Suprapubic skin (tissue), 4 donors: ENCODE measurements around the gene MFAP3. TPM values are rescaled to one million over a fixed set of nuclear protein-coding genes. Genes with fewer than 3 reads are reported as not detected.

Experiments used
- DNase-seq, 2 donors: peaks; one replicate each; pipeline ENCODE4 v3.0.0-alpha.2; 2019; ENCODE audit warnings: low spot score in 2 of 2
- H3K27ac ChIP-seq: fragments of 200-600 bp; sonication (generic); one replicate; pipeline ENCODE4 v1.5.1; 2019
- H3K27me3 ChIP-seq: fragments of 200-600 bp; sonication (generic); one replicate; pipeline ENCODE4 v1.5.1; 2019
- H3K36me3 ChIP-seq: fragments of 200-600 bp; sonication (generic); one replicate; pipeline ENCODE4 v1.5.1; 2019
- H3K4me1 ChIP-seq: fragments of 200-600 bp; sonication (generic); one replicate; pipeline ENCODE4 v1.5.1; 2019
- H3K4me3 ChIP-seq: fragments of 200-600 bp; sonication (generic); one replicate; pipeline ENCODE4 v1.5.1; 2019; ENCODE audit warnings: mild to moderate bottlenecking
- H3K9me3 ChIP-seq: fragments of 200-600 bp; sonication (generic); one replicate; pipeline ENCODE4 v1.5.1; 2019
- EP300 ChIP-seq: sonication (generic); formaldehyde crosslinking; IDR thresholded peaks from one replicate; pipeline ENCODE4 v1.6.1; 2017; ENCODE audit warnings: antibody characterized with exemption
- POLR2A ChIP-seq, 2 donors: fragments of 450-650 bp; IDR thresholded peaks; one replicate each; pipeline ENCODE4 v1.6.1; 2017; ENCODE audit warnings: antibody characterized with exemption in 2 of 2, mild to moderate bottlenecking in 2 of 2, moderate library complexity in 2 of 2
- POLR2AphosphoS5 ChIP-seq, 3 donors: sonication (generic); formaldehyde crosslinking; IDR thresholded peaks; one replicate each; pipeline ENCODE4 v1.6.1; 2017; ENCODE audit warnings: antibody characterized with exemption in 3 of 3
- WGBS: methylation state at CpG from one replicate; pipeline ENCODE4 v1.1.5; 2018; 5-methylcytosine and 5-hydroxymethylcytosine counted together
- total RNA-seq, 4 donors: library from RNA; depleted of rRNA; stranded (reverse); fragments of >200 nt; gene quantifications; one replicate each; pipeline ENCODE4 v1.1.0, GENCODE V29; 2016
- TF ChIP-seq, protein P1 (sequence below), 2 donors: fragments of 200-600 bp in 1 of 2; fragments of 450-650 bp in 1 of 2; sonication (generic) in 1 of 2; IDR thresholded peaks; one replicate each; pipeline ENCODE4 v1.5.1; 2016 to 2019; ENCODE audit warnings: antibody characterized with exemption in 2 of 2, mild to moderate bottlenecking in 1 of 2, moderate library complexity in 1 of 2

The MFAP3 gene
- total RNA-seq, 4 donors from 2014 or later = 32.9 to 48.4 (median 39.9) TPM

DNA sequence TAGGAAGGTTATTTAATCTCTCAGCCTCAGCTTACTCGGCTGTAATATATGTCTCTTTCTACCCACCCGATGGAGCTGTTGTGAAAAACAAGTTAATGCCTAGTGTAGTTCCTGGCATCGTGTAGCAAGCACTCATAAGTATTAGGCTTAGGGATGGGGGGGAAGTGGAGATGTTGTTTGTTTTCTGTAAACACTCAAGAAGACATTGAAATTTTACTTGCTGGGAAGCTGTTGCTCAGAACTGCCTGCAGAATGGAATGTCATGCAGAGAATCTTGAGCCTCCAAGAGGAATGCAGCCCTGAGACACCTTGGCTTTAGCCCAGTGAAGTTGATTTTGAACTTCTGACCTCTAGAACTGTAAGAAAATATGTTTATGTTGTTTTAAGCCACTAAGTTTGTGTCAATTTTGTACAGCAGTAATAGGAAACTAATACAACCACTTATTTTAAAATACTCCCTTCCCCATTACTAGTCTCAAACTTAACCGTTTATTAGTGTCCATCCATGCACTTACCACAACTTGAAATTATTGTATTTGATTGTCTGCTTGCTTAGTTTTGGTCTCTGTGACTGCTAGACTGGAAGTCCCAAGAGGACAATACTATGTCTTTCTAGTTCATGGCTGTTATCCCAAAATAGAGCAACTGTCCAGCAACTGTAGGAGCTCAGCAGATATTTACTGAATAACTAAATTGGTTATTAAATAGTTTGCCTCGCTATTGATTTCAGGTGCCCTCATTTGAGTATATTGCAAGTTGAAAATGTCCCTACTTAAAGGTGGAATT lies 53.8 kb downstream of the MFAP3 start:
- Histone ChIP-seq H3K4me1 (peaks cover 5% of the 10 kb centered on the region), H3K9me3 (no peaks in the 10 kb centered on the region), H3K27me3 (no peaks in the 10 kb centered on the region), H3K27ac (no peak overlapping the region), H3K36me3 (no peaks in the 10 kb centered on the region), H3K4me3 (no peak overlapping the region)
- TF ChIP-seq POLR2AphosphoS5 (IDR thresholded peaks at IDR 0.05) (no peak), EP300 (no peak), POLR2A (IDR thresholded peaks at IDR 0.05) (no peak)
- TF ChIP-seq, protein P1, sequence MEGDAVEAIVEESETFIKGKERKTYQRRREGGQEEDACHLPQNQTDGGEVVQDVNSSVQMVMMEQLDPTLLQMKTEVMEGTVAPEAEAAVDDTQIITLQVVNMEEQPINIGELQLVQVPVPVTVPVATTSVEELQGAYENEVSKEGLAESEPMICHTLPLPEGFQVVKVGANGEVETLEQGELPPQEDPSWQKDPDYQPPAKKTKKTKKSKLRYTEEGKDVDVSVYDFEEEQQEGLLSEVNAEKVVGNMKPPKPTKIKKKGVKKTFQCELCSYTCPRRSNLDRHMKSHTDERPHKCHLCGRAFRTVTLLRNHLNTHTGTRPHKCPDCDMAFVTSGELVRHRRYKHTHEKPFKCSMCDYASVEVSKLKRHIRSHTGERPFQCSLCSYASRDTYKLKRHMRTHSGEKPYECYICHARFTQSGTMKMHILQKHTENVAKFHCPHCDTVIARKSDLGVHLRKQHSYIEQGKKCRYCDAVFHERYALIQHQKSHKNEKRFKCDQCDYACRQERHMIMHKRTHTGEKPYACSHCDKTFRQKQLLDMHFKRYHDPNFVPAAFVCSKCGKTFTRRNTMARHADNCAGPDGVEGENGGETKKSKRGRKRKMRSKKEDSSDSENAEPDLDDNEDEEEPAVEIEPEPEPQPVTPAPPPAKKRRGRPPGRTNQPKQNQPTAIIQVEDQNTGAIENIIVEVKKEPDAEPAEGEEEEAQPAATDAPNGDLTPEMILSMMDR (IDR thresholded peaks at IDR 0.05) = no peak
- DNase-seq = no peak
- 61% methylated on average over 5 of the region's 5 CpGs for WGBS

DNA sequence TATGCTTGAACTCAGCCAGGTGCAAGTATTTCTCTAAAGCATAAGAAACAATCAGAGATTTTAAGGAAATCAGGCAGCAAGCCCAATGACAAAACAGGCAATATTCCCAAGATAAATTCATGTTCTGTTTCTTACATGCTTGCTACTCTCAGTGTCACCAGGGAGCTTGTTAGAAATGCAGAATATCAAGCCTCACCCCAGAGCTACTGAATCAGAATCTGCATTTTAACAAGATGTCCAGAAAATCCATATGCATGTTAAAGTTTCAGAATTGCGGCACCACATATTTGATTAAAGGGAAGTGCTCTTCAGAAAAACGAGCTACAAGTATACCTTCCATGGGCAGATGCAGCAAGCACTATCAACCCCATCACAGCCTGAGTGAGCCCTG lies 54.4 kb downstream of the MFAP3 start:
- H3K4me3 ChIP-seq = no peak overlapping the region
- no peaks in the 10 kb centered on the region for H3K36me3 ChIP-seq
- no peak for DNase-seq
- WGBS = 68% methylated on average over 2 of the region's 2 CpGs
- H3K27ac ChIP-seq = no peak overlapping the region
- TF ChIP-seq POLR2AphosphoS5 (IDR thresholded peaks at IDR 0.05) (no peak), POLR2A (IDR thresholded peaks at IDR 0.05) (no peak), EP300 (no peak)
- TF ChIP-seq, protein P1 (IDR thresholded peaks at IDR 0.05) = no peak
- H3K9me3 ChIP-seq = no peaks in the 10 kb centered on the region
- peaks cover 5% of the 10 kb centered on the region for H3K4me1 ChIP-seq
- H3K27me3 ChIP-seq = no peaks in the 10 kb centered on the region

DNA sequence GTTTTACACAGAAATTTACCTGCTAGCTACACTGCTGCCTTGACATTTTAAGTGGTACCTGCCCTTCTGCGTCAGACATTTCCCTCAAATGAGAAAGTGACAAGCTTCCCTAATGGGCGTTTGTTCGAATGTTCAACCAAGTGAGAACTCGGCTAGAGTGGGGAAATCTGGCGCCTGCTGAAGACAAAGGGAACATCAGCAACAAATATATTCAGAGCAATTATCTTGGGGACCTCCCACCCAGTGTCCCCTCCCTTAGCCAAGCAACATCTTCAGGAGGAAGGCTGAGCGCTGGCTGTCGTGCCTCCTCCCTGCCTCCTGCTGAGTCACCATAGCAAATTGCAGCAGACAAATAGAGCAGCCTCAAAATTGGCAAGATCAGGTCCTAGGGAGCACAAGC lies 57.1 kb downstream of the MFAP3 start:
- 67% methylated on average over 7 of the region's 7 CpGs for WGBS
- TF ChIP-seq, protein P1 (IDR thresholded peaks at IDR 0.05) = no peak
- TF ChIP-seq POLR2A (IDR thresholded peaks at IDR 0.05) (no peak), POLR2AphosphoS5 (IDR thresholded peaks at IDR 0.05) (no peak), EP300 (no peak)
- no peak for DNase-seq
- no peaks in the 10 kb centered on the region for H3K9me3 ChIP-seq
- H3K27ac ChIP-seq = no peak overlapping the region
- H3K27me3 ChIP-seq = no peaks in the 10 kb centered on the region
- H3K36me3 ChIP-seq = no peaks in the 10 kb centered on the region
- H3K4me3 ChIP-seq = no peak overlapping the region
- peaks cover 5% of the 10 kb centered on the region for H3K4me1 ChIP-seq

DNA sequence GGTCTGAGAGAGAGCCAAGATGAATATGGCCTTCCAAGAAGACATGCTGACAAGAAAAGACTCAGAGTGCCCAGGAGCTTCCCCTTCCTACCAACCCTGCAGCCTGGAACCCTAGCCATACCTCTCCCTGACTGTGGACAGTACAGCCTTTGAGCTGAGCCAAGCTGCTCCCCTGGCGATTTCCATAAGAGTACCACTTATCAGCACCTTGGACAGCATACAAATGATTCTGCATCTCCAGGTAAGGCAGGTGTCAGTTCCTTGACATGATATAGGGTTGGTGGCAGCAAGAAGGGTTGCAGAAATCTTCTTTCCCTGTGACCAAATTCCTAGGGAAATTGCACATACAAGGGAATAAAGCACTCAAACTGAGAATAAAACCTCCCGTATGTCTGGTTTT lies 58.3 kb downstream of the MFAP3 start:
- no peak overlapping the region for H3K27ac ChIP-seq
- no peak for DNase-seq
- peaks cover 5% of the 10 kb centered on the region for H3K4me1 ChIP-seq
- H3K9me3 ChIP-seq = no peaks in the 10 kb centered on the region
- H3K4me3 ChIP-seq = no peak overlapping the region
- WGBS = 64% methylated on average over 2 of the region's 2 CpGs
- H3K36me3 ChIP-seq = no peaks in the 10 kb centered on the region
- TF ChIP-seq, protein P1 (IDR thresholded peaks at IDR 0.05) = no peak
- no peak for TF ChIP-seq EP300
- TF ChIP-seq POLR2A (IDR thresholded peaks at IDR 0.05) = no peak
- TF ChIP-seq POLR2AphosphoS5 (IDR thresholded peaks at IDR 0.05) = no peak
- H3K27me3 ChIP-seq = no peaks in the 10 kb centered on the region

DNA sequence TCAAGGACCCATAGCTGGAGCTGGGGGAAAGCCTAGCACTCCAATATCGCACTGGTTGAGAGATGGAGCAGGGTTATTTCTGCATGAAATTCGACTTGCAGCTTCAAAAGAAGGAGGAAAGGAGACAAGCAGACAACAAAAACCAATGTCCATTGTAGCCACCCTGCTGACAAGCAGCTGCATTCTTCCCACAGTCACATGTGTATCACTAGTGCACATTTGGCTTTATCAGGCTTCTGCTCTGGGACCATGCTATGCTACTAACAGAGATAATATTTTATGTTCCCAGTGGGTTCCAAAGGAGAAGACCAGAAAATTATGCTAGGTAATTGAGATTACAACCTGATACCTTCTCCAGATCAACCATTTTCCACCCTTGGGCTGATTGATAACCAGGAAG lies 59.7 kb downstream of the MFAP3 start:
- TF ChIP-seq EP300 (no peak), POLR2A (IDR thresholded peaks at IDR 0.05) (no peak), POLR2AphosphoS5 (IDR thresholded peaks at IDR 0.05) (no peak)
- TF ChIP-seq, protein P1 (IDR thresholded peaks at IDR 0.05) = no peak
- Histone ChIP-seq H3K36me3 (no peaks in the 10 kb centered on the region), H3K27ac (no peak overlapping the region), H3K4me3 (no peak overlapping the region), H3K9me3 (no peaks in the 10 kb centered on the region), H3K27me3 (no peaks in the 10 kb centered on the region), H3K4me1 (no peaks in the 10 kb centered on the region)
- 80% methylated on average over 2 of the region's 2 CpGs for WGBS
- DNase-seq = no peak
